Mesendoderm (in vitro differentiated cells): ENCODE data around the gene PRR33.

Experiments
- DNase-seq: peaks from one replicate; pipeline ENCODE4 v3.0.0; 2013
- H2AK5ac ChIP-seq: 2 replicates; pipeline ENCODE4 v1.6.1; 2013; ENCODE audit warnings: low read length, inconsistent platforms
- H2BK120ac ChIP-seq: 2 replicates; pipeline ENCODE4 v1.6.1; 2013; ENCODE audit warnings: low read depth, mild to moderate bottlenecking, low read length, moderate library complexity, mixed read lengths
- H2BK15ac ChIP-seq: replicated peaks from 2 replicates; pipeline ENCODE4 v1.6.1; 2013; ENCODE audit warnings: low read depth, mild to moderate bottlenecking, moderate library complexity
- H2BK5ac ChIP-seq: 2 replicates; pipeline ENCODE4 v1.6.1; 2013; ENCODE audit warnings: low read length, inconsistent platforms
- H3K18ac ChIP-seq: 2 replicates; pipeline ENCODE4 v1.6.1; 2013; ENCODE audit warnings: mild to moderate bottlenecking, low read length, mixed read lengths
- H3K23ac ChIP-seq: one replicate; pipeline ENCODE4 v1.6.1; 2013; ENCODE audit warnings: low read length
- H3K27ac ChIP-seq: 2 replicates; pipeline ENCODE4 v1.5.1; 2013; ENCODE audit warnings: low read depth, mild to moderate bottlenecking, inconsistent platforms, low read length, moderate library complexity
- H3K27me3 ChIP-seq: 2 replicates; pipeline ENCODE4 v1.6.1; 2013; ENCODE audit warnings: low read length, control low read depth, mild to moderate bottlenecking, inconsistent platforms; ENCODE audit not compliant: insufficient read depth, poor library complexity
- H3K36me3 ChIP-seq: 2 replicates; pipeline ENCODE4 v1.6.1; 2013; ENCODE audit warnings: low read length, inconsistent platforms; ENCODE audit not compliant: control insufficient read depth, insufficient read depth
- H3K4ac ChIP-seq: one replicate; pipeline ENCODE4 v1.6.1; 2013; ENCODE audit warnings: low read depth, mild to moderate bottlenecking, low read length, moderate library complexity
- H3K4me1 ChIP-seq: 2 replicates; pipeline ENCODE4 v1.6.1; 2013; ENCODE audit warnings: low read depth, low read length, inconsistent platforms; ENCODE audit not compliant: control insufficient read depth
- H3K4me2 ChIP-seq: 2 replicates; pipeline ENCODE4 v1.6.1; 2013; ENCODE audit warnings: low read length
- H3K4me3 ChIP-seq: 2 replicates; pipeline ENCODE4 v1.5.1; 2013; ENCODE audit warnings: mild to moderate bottlenecking, low read length
- H3K56ac ChIP-seq: one replicate; pipeline ENCODE4 v1.6.1; 2013; ENCODE audit warnings: low read length
- H3K79me1 ChIP-seq: 2 replicates; pipeline ENCODE4 v1.6.1; 2013; ENCODE audit warnings: low read length, inconsistent platforms
- H3K79me2 ChIP-seq: 2 replicates; pipeline ENCODE4 v1.6.1; 2013; ENCODE audit warnings: mild to moderate bottlenecking, low read length; ENCODE audit not compliant: control insufficient read depth, insufficient read depth
- H3K9ac ChIP-seq: 2 replicates; pipeline ENCODE4 v1.6.1; 2013; ENCODE audit warnings: low read length, inconsistent platforms
- H4K5ac ChIP-seq: one replicate; pipeline ENCODE4 v1.6.1; 2013; ENCODE audit warnings: low read length
- H4K8ac ChIP-seq: one replicate; pipeline ENCODE4 v1.6.1; 2013; ENCODE audit warnings: low read depth, mild to moderate bottlenecking, control low read depth, low read length, moderate library complexity
- WGBS: extraction: QIAGEN DNeasy Blood & Tissue Kit; methylation state at CpG from one replicate; pipeline ENCODE4 v1.1.7; 2013; ENCODE audit warnings: low lambda C conversion rate, missing lambda C conversion rate; ENCODE audit not compliant: insufficient coverage; ENCODE audit errors: extremely low coverage; 5-methylcytosine and 5-hydroxymethylcytosine counted together

Gene PRR33

GRCh38 chr11:1918436-1919315 lies 27.0 kb upstream of the PRR33 start:
- Histone ChIP-seq H2AK5ac (no peak overlapping the region), H3K18ac (no peak overlapping the region), H3K79me1 (no peaks in the 10 kb centered on the region), H3K79me2 (no peaks in the 10 kb centered on the region), H3K4me2 (no peak overlapping the region), H3K27ac (no peak overlapping the region), H3K4me3 (no peak overlapping the region), H3K4me1 (no peaks in the 10 kb centered on the region), H3K56ac (no peak overlapping the region), H2BK120ac (no peak overlapping the region), H2BK15ac (no peak overlapping the region), H4K5ac (no peak overlapping the region), H3K4ac (no peak overlapping the region), H2BK5ac (no peak overlapping the region), H3K36me3 (no peaks in the 10 kb centered on the region), H3K27me3 (no peaks in the 10 kb centered on the region), H3K23ac (no peak overlapping the region), H4K8ac (no peak overlapping the region), H3K9ac (no peak overlapping the region)
- no peak for DNase-seq
- WGBS = no CpG with 5 or more reads among the region's 29 CpGs

GRCh38 chr11:1917523-1918435 lies 26.1 kb upstream of the PRR33 start:
- Histone ChIP-seq H3K4me1 (no peaks in the 10 kb centered on the region), H3K23ac (no peak overlapping the region), H2AK5ac (no peak overlapping the region), H3K18ac (no peak overlapping the region), H2BK5ac (no peak overlapping the region), H3K79me1 (no peaks in the 10 kb centered on the region), H3K79me2 (no peaks in the 10 kb centered on the region), H4K5ac (no peak overlapping the region), H3K4me2 (no peak overlapping the region), H3K36me3 (no peaks in the 10 kb centered on the region), H3K4me3 (no peak overlapping the region), H4K8ac (no peak overlapping the region), H3K4ac (no peak overlapping the region), H3K56ac (no peak overlapping the region), H3K9ac (no peak overlapping the region), H2BK15ac (no peak overlapping the region), H2BK120ac (no peak overlapping the region), H3K27me3 (no peaks in the 10 kb centered on the region), H3K27ac (no peak overlapping the region)
- WGBS = no CpG with 5 or more reads among the region's 34 CpGs
- DNase-seq = peak; percentile 20

- no peak overlapping the region for H3K4me2 ChIP-seq
- no peak overlapping the region for H3K56ac ChIP-seq
- H3K23ac ChIP-seq = no peak overlapping the region
- H3K27ac ChIP-seq = no peak overlapping the region
- DNase-seq = no peak
- H3K18ac ChIP-seq = no peak overlapping the region
- no peaks in the 10 kb centered on the region for H3K79me1 ChIP-seq
- no peak overlapping the region for H3K4ac ChIP-seq
- no peaks in the 10 kb centered on the region for H3K27me3 ChIP-seq
- no peak overlapping the region for H4K8ac ChIP-seq
- H3K36me3 ChIP-seq = no peaks in the 10 kb centered on the region
- H3K9ac ChIP-seq = no peak overlapping the region
- no CpG with 5 or more reads among the region's 8 CpGs for WGBS
- no peak overlapping the region for H4K5ac ChIP-seq
- no peak overlapping the region for H3K4me3 ChIP-seq
- H2BK5ac ChIP-seq = no peak overlapping the region
- H3K79me2 ChIP-seq = no peaks in the 10 kb centered on the region
- no peaks in the 10 kb centered on the region for H3K4me1 ChIP-seq
- no peak overlapping the region for H2BK120ac ChIP-seq
- no peak overlapping the region for H2AK5ac ChIP-seq
- H2BK15ac ChIP-seq = no peak overlapping the region
Observed at GRCh38 chr11:1916986-1917522, 25.4 kb upstream of the PRR33 start.

- WGBS = no CpG with 5 or more reads among the region's 14 CpGs
- no peak overlapping the region for H3K18ac ChIP-seq
- H3K27me3 ChIP-seq = no peaks in the 10 kb centered on the region
- H2BK5ac ChIP-seq = no peak overlapping the region
- H3K9ac ChIP-seq = no peak overlapping the region
- no peak overlapping the region for H3K4me3 ChIP-seq
- H3K23ac ChIP-seq = no peak overlapping the region
- no peak overlapping the region for H3K4ac ChIP-seq
- no peaks in the 10 kb centered on the region for H3K79me1 ChIP-seq
- DNase-seq = no peak
- H3K36me3 ChIP-seq = no peaks in the 10 kb centered on the region
- H3K56ac ChIP-seq = no peak overlapping the region
- H2BK15ac ChIP-seq = no peak overlapping the region
- H3K79me2 ChIP-seq = no peaks in the 10 kb centered on the region
- no peak overlapping the region for H2BK120ac ChIP-seq
- no peak overlapping the region for H4K8ac ChIP-seq
- H3K4me1 ChIP-seq = no peaks in the 10 kb centered on the region
- H3K27ac ChIP-seq = no peak overlapping the region
- H2AK5ac ChIP-seq = no peak overlapping the region
- no peak overlapping the region for H4K5ac ChIP-seq
- H3K4me2 ChIP-seq = no peak overlapping the region
Observed at GRCh38 chr11:1916132-1916985, 24.7 kb upstream of the PRR33 start.

- DNase-seq = no peak
Observed at GRCh38 chr11:1915795-1916131, 24.1 kb upstream of the PRR33 start.

More at GRCh38 chr11:1915795-1916131, 24.1 kb upstream of the PRR33 start:
- H3K4ac ChIP-seq = no peak overlapping the region
- no peaks in the 10 kb centered on the region for H3K79me2 ChIP-seq
- no peak overlapping the region for H2BK120ac ChIP-seq
- H2BK5ac ChIP-seq = no peak overlapping the region
- no peak overlapping the region for H3K18ac ChIP-seq
- WGBS = 100% methylated on average over 1 of the region's 2 CpGs
- H3K4me2 ChIP-seq = no peak overlapping the region
- H4K5ac ChIP-seq = no peak overlapping the region
- no peaks in the 10 kb centered on the region for H3K79me1 ChIP-seq
- H3K27ac ChIP-seq = no peak overlapping the region
- no peaks in the 10 kb centered on the region for H3K36me3 ChIP-seq
- no peak overlapping the region for H3K4me3 ChIP-seq
- no peak overlapping the region for H2BK15ac ChIP-seq
- H3K56ac ChIP-seq = no peak overlapping the region
- no peaks in the 10 kb centered on the region for H3K27me3 ChIP-seq
- H3K9ac ChIP-seq = no peak overlapping the region
- H3K4me1 ChIP-seq = no peaks in the 10 kb centered on the region
- no peak overlapping the region for H2AK5ac ChIP-seq
- no peak overlapping the region for H3K23ac ChIP-seq
- H4K8ac ChIP-seq = no peak overlapping the region
